AG09309 (cell line): ENCODE data around the gene SH3TC1.

Experiments
- DNase-seq: peaks from one replicate; pipeline ENCODE4 v3.0.0-alpha.2; 2010; ENCODE audit warnings: low read depth
- H3K4me3 ChIP-seq: 2 replicates; pipeline ENCODE4 v1.5.1; 2011; ENCODE audit warnings: mild to moderate bottlenecking, low read depth, low read length, moderate library complexity; ENCODE audit not compliant: control insufficient read depth
- CTCF ChIP-seq: IDR thresholded peaks from 2 replicates; pipeline ENCODE4 v1.5.1; 2011; ENCODE audit warnings: mild to moderate bottlenecking, low read depth, low read length, inconsistent platforms; ENCODE audit not compliant: insufficient read depth, control insufficient read depth; ENCODE audit errors: missing control alignments

SH3TC1 gene

GRCh38 chr4:8158710-8159536 is 40.2 kb upstream of the SH3TC1 start, which contains the start of gene ABLIM2:
Gene ABLIM2 (minus strand): TSS chr4:8158813. CDS start chr4:8158689, 124 bp downstream.
- DNase-seq: peak; percentile 88
- peak within 1 kb of the TSS; percentile 89 for H3K4me3 ChIP-seq
- no peak for TF ChIP-seq CTCF

- DNase-seq: no peak
- TF ChIP-seq CTCF: no peak
- H3K4me3 ChIP-seq: peak overlapping the region; percentile 89
Observed at GRCh38 chr4:8159537-8160232, 39.4 kb upstream of the SH3TC1 start.

DNA sequence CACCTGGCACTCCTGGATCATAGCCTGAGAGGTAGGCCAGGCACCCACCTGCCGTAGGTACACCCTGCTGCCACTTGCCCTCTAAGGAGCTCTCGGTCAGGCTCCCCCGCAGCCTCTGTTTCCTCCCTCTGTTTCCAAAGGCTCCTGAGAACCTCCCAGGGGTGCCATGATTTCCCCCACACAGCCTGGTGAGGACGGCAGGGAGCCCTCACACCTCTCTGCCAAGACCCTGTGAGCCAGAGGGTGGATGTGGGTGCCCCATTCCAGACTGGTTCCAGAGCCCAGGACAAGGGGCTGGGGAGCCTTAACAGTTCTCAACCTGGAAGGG is 38.9 kb upstream of the SH3TC1 start:
- no peak for TF ChIP-seq CTCF
- H3K4me3 ChIP-seq: no peak overlapping the region
- DNase-seq: no peak

DNA sequence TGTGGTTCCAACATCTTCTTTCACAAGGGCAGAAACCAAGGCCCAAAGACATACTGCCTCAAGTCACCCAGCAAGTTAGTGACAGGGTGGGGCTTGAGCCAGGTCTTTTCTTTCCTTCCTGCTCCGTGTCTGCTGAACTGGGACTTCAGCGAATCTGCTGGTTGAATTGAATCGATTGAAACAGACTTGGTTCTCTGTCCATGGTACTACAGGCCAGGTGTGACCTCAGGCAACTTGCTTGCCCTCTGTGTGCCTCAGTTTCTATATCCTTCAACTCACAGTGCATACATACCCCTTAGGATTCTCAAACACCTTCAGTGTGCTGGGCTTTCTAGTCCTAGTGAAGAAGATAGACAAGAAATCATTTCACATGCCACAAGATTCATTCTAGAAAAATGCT is 38.5 kb upstream of the SH3TC1 start:
- H3K4me3 ChIP-seq: no peak overlapping the region
- no peak for TF ChIP-seq CTCF
- DNase-seq: no peak

DNA sequence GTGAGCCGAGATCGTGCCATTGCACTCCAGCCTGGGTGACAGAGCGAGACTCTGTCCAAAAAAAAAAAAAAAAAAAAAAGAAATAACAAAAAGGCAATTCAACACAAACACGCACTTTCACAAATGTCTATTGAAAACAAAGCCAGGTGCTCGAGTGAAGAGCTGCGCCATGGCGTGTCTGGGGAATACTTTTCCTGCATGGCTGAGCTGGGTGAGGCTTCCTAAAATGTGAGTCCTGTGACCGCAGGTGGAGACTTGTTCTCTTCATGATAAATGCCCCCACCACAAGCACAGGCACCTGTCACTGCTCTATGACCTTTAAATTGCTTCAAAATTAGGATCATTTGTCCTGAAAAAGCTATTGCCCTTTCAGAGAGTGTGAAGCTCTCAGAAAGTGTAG is 36.5 kb upstream of the SH3TC1 start:
- TF ChIP-seq CTCF: no peak
- DNase-seq: no peak
- no peak overlapping the region for H3K4me3 ChIP-seq

DNA sequence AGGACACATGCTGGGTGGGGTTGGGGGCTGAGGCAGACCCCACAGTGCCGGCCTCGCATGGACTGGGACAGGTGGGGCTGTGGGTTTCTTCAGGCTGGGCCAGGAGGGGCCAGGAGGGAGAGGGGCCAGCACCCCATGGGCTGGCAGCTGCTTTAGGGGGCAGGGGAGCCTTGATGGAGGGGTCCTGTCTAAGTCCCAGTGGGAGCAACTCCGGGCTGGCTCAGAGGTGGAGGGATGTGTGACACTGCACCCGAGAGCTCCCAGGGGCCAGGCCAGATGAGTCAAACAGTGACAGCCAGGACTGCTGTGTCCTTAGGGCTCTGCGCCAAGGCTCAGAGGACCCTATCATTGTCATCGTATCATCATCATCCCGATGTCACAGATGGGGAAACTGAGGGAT is 36.1 kb upstream of the SH3TC1 start:
- no peak for TF ChIP-seq CTCF
- no peak for DNase-seq
- H3K4me3 ChIP-seq: no peak overlapping the region
